Measurements from ENCODE around the gene FAM186B.

- TF ChIP-seq CTCF (IDR thresholded peaks at IDR 0.05 in 8 of 11, conservative IDR thresholded peaks at IDR 0.05 in 3 of 11) (no peak), POLR2A (IDR thresholded peaks at IDR 0.05) (no peak)
These were observed 41.6 kb upstream of the FAM186B start for GRCh38 chr12:49646871-49647654.
